IMR-90 (cell line): ENCODE results near the gene EDDM13.

Source experiments
- CTCF ChIP-seq: conservative IDR thresholded peaks from 2 replicates; pipeline ENCODE4 v1.5.1; 2012; ENCODE audit warnings: mild to moderate bottlenecking, low read depth, low read length, improper control_type of control experiment
- MAFK ChIP-seq: IDR thresholded peaks from 2 replicates; pipeline ENCODE4 v1.6.1; 2012; ENCODE audit warnings: low read depth, low read length, improper control_type of control experiment
- NFE2L2 ChIP-seq: fragments of 150-350 bp; IDR thresholded peaks from 2 replicates; pipeline ENCODE4 v1.6.1; 2016; ENCODE audit warnings: low read depth, mild to moderate bottlenecking, low read length

GRCh38 chr19:56284746-56285145 is 12.2 kb downstream of the EDDM13 start:
- TF ChIP-seq CTCF = no peak
- no peak for TF ChIP-seq NFE2L2
- TF ChIP-seq MAFK = no peak
